Measurements from ENCODE around the gene DCLRE1B.

Gene DCLRE1B

DNA sequence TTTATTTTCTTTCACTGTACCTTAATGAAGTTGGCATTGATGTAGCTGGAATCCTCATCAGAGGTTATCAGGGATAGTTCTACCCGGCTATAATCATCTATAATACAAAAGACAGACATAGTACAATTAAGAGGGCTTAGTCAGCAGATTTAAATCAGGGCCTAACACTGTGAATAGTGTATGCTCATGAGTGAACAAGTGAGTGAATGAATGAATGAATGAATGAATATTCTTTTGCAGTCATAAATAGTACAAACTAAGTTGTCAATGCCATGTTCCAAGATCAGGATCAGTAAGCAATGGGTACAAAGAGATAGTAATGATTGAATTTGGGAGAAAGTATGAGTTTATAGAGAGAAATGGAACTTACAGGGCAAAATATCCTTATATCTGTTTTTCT, 46.1 kb upstream of the DCLRE1B start:
- no peak overlapping the region for H3K4me3 ChIP-seq (replicated peaks; ENCODE audit: low read depth, low read length)
- TF ChIP-seq CTCF (IDR thresholded peaks at IDR 0.05; ENCODE audit: insufficient read depth, low read length, poor library complexity, severe bottlenecking), result no peak
- peaks cover 6% of the 10 kb centered on the region for H3K36me3 ChIP-seq (ENCODE audit: control insufficient read depth, insufficient read depth, low read length)
- H3K27me3 ChIP-seq (replicated peaks; ENCODE audit: control insufficient read depth, insufficient read depth, low read length), result no peaks in the 10 kb centered on the region
- DNase-seq (ENCODE audit: extremely low read depth, insufficient read length), result no peak

GRCh38 chr1:113859478-113860175, 45.5 kb upstream of the DCLRE1B start:
- no peak for TF ChIP-seq CTCF (IDR thresholded peaks at IDR 0.05; ENCODE audit: insufficient read depth, low read length, poor library complexity, severe bottlenecking)
- Histone ChIP-seq H3K36me3 (ENCODE audit: control insufficient read depth, insufficient read depth, low read length) (peaks cover 6% of the 10 kb centered on the region), H3K4me3 (replicated peaks; ENCODE audit: low read depth, low read length) (peak overlapping the region; percentile 40), H3K27me3 (replicated peaks; ENCODE audit: control insufficient read depth, insufficient read depth, low read length) (no peaks in the 10 kb centered on the region)
- DNase-seq (ENCODE audit: extremely low read depth, insufficient read length), result peak; percentile 76

GRCh38 chr1:113860891-113861290, 44.2 kb upstream of the DCLRE1B start:
- TF ChIP-seq CTCF (IDR thresholded peaks at IDR 0.05; ENCODE audit: insufficient read depth, low read length, poor library complexity, severe bottlenecking), result no peak
- no peak for DNase-seq (ENCODE audit: extremely low read depth, insufficient read length)
- no peaks in the 10 kb centered on the region; the same call in none of the 2 replicates for H3K36me3 ChIP-seq (ENCODE audit: control insufficient read depth, insufficient read depth, low read length)
- no peaks in the 10 kb centered on the region for H3K27me3 ChIP-seq (replicated peaks; ENCODE audit: control insufficient read depth, insufficient read depth, low read length)
- no peak overlapping the region for H3K4me3 ChIP-seq (replicated peaks; ENCODE audit: low read depth, low read length)

DNA sequence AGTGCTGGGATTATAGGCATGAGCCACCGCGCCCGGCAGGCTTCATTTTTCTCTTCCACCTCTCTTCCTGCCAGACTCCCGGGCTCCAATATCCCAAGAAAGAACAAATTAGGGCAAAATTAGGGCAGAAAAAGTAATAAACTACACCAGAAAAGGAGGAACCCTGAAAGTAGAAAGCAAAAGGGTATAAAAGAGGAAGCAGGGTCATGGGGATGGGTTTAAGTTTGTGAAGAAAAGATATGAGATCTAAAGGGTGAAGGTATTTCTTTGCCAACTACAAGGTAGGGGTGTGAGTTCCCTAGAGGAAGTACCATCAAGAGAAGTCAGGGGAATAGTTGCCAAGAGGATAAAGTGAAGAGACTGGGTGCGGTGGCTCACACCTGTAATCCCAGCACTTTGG, 43.5 kb upstream of the DCLRE1B start:
- no peaks in the 10 kb centered on the region for H3K27me3 ChIP-seq (replicated peaks; ENCODE audit: control insufficient read depth, insufficient read depth, low read length)
- no peak for DNase-seq (ENCODE audit: extremely low read depth, insufficient read length)
- no peaks in the 10 kb centered on the region; the same call in 1 of the 2 replicates for H3K36me3 ChIP-seq (ENCODE audit: control insufficient read depth, insufficient read depth, low read length)
- no peak for TF ChIP-seq CTCF (IDR thresholded peaks at IDR 0.05; ENCODE audit: insufficient read depth, low read length, poor library complexity, severe bottlenecking)
- H3K4me3 ChIP-seq (replicated peaks; ENCODE audit: low read depth, low read length), result no peak overlapping the region

GRCh38 chr1:113868387-113869083, 36.6 kb upstream of the DCLRE1B start:
- Histone ChIP-seq H3K27me3 (replicated peaks; ENCODE audit: control insufficient read depth, insufficient read depth, low read length) (no peaks in the 10 kb centered on the region), H3K4me3 (replicated peaks; ENCODE audit: low read depth, low read length) (no peak overlapping the region), H3K36me3 (ENCODE audit: control insufficient read depth, insufficient read depth, low read length) (no peaks in the 10 kb centered on the region; the same call in 1 of the 2 replicates)
- TF ChIP-seq CTCF (IDR thresholded peaks at IDR 0.05; ENCODE audit: insufficient read depth, low read length, poor library complexity, severe bottlenecking), result no peak
- no peak for DNase-seq (ENCODE audit: extremely low read depth, insufficient read length)

Data from GM06990 (cell line).